HG02943 (cell line): ENCODE results near the gene LRRC15.

Source experiments
- ATAC-seq: cut with Tn5 transposase; IDR thresholded peaks from one replicate; pipeline ENCODE4 v1.9.1; 2021; ENCODE audit warnings: mild to moderate bottlenecking, low read depth, moderate library complexity; ENCODE audit not compliant: unreplicated experiment

Gene LRRC15

DNA sequence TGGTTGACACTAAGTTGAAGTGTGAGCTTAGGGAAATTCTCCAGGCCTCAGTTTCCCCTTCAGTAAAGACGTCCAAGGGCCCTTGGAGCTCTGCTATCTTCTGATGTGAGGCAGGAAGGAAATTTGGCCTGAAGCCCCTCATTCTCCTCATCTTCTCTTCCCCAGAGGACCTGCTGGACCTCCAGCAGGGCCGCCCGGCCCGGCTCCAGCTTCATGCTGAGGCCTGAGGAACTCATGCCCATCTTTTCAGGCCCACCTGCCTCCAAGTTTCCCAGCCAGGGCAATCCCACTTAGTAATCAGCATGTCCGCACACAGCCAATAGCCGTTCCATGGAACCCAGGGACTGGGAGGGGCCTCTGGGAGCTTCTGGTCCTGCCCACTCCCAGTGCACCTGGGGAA is 4.0 kb downstream of the LRRC15 start:
- no peak for ATAC-seq

DNA sequence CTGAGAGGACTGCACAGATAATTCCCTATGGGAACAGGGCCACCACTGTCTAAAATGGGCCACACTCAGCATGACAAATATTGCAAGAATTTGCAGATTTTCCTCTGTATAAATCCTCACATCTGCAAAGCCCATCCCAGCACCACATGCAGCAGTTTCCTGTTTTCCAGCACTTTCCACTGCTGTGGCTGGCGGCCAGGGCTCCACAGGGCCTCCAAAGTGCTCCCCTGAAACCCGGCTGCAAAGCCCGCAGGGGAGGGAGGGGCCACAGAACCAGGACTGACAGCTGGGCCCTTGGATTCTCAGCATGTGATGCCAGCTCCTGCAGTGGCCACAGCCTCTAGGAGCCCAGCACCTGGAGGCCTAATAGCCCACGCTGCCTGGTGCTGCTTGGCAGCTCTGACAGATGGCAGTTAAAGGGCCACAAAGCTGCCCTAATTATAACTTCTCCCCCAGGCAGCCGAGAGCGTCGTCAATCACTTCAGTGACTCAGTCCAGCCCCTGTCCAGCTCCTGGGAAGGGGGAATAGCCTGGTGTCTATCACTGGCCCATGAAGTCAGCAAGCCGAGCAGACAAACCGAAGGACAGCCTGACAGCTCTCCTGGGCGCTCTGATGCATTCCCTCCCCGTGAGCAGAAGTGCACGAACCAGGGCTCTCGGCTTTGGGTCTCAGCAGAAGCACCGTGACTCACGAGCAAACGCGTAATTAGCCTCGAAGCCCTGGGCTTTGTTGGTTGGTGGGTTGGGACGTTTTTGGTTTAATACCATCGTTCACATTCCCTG is 4.7 kb downstream of the LRRC15 start:
- no peak for ATAC-seq

DNA sequence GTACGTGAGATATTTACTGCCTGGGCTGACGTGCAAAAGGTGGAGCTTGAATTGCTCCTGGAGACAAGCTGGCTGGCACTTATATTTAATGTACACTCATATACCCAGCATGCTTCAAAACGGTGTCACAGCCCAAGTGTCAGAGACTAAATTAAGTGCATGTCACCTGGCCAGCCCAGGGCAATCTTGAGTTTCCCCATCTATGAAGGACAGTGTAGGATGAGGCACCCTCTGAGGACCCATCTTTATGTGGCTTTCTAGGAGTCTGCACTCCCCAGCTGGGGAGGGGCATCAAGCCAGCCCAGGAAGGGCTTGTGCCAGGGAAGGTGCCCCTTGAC is 5.3 kb downstream of the LRRC15 start:
- no peak for ATAC-seq

DNA sequence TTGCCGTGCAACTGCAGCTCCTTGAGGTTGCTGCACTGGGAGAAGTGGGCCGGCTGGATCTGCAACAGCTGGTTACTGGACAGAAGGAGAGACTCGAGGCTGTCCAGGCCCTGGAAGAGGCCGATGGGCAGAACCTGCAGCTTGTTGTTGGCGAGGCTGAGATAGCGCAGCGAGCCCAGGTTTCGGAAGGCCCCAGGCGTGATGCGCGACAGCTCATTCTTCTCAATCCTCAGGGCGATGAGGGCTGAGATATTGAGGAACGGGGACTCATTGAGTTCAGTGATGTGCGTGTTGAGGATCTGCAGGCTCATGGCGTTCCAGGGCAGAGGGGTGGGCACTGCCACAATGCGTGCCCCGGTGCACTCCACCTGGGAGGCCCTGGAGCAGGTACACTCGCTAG is 9.0 kb downstream of the LRRC15 start:
- ATAC-seq = no peak

DNA sequence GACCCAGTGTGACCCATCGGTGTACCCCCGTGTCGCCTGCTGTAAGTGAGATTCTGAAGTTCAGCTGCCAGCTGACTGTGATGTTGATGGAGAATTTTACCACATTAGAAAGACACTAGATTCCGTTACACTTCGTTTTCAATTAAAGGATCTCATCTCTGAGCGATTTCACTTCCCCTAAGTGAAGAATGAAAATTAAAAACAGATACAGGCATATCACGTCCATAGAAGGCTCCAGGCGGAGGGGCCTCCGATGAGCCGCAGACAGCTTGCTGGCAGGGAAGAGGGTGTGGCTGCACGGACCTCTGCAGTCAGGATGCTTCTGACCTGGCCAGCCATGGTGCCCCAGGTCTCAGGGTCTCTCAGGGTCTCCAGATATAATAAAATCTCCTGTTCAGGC is 11.9 kb downstream of the LRRC15 start:
- ATAC-seq = no peak

DNA sequence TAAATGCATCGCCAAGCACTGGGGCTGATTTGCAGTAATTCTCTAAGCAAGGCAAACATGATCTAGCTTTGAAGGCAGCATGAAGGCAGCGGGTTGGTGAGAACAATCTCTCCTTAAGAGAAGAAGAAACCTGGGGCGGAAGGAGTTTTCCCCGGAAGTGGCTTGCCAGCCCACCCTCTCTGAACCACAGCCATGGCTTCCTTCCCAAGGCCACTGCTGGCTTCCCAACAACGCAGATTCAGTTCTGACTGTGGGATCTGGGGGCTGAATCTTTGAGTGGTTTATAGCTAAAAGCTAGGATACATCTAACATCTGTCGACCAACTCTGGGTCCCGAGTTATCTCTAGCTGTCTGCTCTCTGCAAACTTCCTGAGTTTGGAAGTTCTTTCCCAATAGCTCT is 14.2 kb downstream of the LRRC15 start:
- no peak for ATAC-seq

DNA sequence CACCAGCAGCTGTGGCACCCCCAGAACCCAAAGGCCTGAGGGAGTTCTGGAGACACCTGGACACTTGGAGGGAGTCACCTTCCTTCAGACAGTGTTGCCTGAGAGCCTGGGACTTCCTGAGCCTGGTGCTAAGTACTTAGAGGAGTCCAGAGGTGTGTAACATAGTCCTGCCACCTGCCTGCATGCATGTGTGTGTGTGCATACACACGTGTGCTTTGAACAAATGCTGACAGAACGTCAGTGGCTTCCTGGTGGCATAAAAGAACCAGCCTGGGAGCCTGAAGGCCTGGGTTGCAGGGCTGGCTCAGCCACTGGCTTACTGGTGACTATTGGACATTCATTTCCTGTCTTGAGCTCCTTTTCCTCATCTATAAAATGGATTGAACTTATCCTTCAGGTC is 15.2 kb downstream of the LRRC15 start:
- ATAC-seq = no peak

DNA sequence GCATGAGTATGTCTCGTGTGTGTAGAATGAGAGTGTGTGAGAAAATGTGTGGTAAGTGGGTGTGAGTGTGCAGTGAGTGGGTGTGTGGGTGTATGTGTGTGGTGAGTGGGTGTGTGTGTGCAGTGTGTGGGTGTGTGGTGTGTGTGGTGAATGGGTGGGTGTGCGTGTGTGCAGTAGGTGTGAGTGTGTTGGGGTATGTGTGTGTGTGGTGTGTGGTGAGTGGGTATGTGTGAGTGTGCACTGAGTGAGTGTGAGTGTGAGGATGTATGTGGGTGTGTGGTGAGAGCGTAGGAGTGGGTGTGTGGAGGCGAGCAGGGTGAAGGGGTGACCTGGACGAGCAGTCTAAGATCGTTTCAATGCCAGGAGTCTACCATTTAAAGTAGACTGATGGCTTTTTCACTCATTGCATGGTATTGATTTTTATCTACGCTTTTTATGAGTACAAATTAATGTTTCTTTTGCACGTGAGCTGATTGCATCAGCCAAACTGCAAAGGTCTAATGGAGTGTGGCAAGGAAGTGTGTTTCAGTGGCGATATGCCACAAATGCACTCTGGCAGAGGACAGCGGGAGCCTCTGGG is 16.8 kb downstream of the LRRC15 start:
- ATAC-seq = no peak

DNA sequence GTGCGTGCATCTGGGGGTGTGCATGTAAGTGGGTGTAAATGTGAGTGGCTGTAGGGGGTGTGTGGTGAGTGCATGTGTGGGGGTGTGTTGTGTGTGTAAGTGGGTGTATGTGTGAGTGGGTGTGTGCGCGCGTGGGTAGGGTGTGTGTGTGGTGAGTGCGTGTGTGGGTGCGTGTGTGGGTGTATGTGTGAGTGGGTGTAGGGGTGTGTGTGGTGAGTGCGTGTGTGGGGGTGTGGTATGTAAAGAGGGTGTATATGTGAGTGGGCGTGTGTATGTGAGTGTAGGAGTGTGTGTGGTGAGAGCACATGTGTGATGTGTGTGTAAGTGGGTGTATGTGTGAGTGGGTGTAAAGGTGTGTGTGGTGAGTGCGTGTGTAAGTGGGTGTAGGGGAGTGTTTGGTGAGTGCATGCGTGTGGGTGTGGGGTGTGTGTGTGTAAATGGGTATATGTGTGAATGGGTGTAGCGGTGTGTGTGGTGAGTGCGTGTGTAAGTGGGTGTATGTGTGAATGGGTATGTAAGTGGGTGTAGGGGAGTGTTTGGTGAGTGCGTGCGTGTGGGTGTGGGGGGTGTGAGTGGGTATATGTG is 17.5 kb downstream of the LRRC15 start:
- no peak for ATAC-seq

DNA sequence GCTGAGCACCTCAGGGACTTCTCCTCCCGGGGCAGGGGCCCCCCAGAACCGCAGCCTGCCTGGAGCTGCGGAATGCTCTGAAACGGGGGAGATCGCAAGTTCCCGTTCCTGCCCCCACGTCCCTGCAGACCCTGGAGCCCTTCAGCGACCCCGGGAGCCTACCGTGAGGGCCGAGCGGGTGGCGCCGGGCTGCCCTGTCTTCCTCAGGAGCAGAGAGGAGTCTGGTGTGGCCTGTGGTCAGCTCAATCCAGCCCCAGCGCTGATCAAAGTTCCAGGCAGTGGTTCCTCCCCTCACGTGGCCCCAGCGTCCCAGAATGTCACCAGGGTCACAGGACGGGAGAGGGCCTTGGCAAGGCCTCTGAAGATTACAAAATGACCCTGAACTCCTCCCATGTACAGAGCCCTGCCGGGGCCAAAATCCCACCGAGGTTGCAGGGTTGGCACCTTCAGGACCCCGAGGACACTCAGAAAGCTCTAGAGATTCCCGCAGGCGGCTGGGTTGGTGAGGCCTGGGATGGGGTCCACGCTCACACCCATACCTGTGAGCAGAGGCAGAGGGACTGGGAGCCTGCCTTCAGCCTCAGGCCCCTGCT is 18.4 kb downstream of the LRRC15 start, which contains the start of gene CPN2:
Gene CPN2 (minus strand): TSS at position 249 of the 593 bp plus-strand sequence. CDS start 8,626 bp downstream, outside the sequence.
- ATAC-seq = no peak

DNA sequence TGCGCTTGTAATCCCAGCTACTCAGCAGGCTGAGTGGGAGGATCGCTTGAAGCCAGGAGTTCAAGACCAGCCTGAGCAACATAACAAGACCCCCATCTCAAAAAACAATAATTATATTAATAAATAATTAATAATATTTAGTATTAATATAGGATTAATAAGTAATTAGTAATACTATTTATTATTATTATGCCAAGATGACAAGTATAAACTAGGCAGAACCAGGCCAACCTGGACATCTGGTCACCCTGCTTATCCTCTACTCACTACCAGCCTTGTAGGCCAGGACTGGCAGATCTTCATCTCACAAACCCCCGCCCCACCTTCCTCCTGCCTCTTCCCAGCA is 18.8 kb downstream of the LRRC15 start:
- no peak for ATAC-seq

DNA sequence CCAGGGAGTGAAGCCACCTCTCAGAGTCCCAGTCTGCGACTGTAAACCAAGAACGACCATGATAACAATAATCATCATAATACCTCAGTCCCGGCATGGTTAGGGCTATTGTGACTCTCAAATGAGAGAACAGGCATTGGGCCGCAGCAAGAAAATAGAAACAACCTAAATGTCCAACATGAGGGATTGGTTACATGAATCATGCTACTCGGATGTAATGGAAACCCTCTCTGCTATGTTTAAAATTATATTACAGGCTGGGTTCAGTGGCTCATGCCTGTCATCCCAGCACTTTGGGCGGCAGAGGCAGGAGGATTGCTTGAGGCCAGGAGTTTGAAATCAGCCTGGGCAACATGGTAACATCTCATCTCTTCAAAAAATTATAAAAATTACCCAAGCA is 21.2 kb downstream of the LRRC15 start:
- ATAC-seq = no peak

DNA sequence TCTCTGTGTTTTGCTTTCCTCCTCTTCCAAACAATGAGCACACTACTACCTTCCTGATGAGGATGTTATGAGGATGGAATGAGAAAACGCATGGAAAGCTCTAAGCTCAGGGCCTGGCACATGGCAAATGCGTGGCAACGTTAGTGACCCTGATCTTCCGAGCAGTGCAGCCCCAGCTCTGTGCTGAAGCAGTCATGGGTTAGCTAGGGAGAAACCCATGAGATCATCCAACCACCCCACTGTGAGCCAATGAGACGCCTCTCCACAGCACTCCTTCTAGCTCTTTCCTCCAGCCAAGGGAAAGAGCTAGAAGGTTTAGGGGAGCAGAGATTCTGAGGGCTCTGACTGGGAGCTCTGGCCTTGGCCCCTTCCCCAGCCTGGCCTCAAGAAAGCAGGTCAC is 22.9 kb downstream of the LRRC15 start:
- ATAC-seq = no peak

DNA sequence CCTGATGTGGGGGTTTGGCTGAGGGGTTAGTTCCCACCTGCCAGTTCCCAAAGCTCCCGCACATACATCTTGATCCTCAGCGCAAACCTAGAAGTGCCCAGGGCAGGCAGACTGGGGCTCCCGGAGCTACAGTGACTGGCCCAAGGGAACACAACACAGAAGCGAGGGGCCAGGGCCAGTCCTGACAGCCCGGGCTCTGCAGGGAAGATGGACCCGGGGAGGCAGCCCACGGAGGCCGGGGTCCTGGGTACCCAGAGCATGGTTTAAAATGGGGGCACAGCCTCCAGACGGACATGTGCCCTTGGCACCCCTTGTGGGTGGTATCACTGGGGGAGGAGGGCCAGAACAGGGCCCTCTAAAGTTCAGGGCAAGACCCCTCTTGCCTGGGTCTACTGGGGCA is 23.5 kb downstream of the LRRC15 start:
- no peak for ATAC-seq

DNA sequence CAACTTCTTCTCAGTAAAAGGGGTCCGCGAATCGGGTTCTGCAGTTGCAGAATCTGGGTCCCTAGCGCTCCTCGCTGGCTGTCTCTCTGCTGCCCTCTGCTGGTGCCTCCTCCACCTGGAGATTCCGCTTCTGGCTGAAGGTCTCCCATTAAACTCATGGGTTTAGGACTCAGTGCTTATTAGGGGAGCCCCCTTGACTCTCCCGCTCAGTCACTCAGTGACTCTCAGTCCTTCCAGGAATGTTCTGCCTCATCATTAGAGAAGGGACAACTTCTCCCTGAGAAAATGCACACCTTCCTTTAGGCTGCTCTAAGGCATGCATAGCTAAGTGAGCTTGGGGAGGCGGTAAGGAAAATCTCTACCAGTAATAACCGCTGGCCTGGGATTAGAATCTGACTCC is 25.5 kb downstream of the LRRC15 start:
- no peak for ATAC-seq

DNA sequence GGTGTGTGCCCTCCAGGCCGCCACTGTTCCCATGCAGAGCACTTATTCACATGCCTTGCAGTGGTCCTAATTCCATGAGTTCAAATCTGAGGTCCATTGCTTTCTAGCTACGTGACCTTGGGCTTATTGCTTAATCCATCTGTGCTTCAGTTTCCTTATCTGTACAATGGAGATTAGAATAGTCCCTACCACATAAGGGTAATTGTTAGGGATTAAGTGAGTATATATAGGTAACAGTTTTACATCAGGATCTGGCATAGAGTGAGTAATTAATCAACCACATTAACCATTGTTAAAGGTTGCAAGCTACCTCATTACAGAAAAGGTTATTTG is 26.0 kb downstream of the LRRC15 start:
- ATAC-seq = no peak

DNA sequence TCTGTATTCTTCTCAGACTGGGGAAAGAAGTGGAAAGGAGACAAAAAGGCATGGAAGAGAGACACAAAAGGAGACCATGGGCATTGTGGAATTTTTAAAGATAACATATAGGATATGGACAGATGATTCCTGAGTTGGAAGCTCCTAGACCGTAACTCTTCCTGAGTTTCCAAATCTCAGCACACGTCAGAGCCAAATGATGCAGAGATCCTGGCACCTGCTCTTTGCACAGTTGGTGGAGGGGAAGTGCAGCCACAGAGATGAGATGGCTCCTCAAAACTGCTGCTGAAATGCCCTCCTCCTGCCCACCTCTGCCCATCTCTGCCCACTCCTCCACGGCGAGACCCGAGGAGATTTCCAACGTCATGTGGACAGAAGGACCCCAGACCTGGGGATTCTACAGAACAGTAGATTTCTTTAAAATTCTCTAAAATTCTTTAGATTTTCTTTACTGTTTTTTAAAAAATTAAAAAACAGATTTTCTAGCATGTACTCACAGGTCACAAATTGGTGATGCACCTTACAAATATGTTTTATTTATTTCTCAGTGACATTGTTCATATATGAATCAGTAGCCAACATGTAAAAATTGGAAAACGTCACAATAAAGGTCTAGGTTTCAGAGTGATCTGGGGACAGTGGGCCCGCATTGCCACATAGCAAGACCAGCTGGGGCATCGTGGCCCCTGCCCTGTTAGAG is 26.5 kb downstream of the LRRC15 start:
- ATAC-seq = no peak

DNA sequence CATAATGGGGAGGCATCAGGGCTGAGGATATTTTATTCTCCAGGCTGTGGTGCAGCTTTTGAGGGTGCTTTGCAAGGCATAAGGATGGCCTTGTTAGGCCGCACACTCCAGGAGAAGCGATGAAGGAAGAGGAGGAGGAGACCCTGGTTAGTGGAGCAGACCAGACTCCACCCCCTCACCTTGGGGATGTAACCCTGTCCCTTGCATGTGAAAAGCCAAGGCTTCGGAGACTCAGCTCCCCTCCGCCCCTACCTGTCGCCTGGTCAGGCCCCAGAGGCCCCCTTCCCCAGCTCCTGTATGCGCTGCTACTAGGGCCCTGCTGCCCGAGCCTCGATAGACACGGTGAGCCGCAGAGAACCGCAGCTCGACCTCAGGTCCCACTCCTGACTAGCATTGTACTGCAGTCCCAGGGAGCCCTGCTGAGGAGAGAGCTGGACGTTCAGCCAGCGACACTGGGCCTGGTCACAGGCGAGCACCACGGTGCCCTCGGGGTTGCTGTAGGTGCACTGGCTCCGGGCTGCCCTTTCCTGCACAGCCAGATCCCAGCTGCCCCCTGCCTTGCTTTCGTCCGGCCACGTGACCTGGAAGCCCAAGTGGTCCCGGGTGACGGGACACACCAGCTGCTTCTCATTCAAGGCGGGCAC is 28.7 kb downstream of the LRRC15 start:
- no peak for ATAC-seq

DNA sequence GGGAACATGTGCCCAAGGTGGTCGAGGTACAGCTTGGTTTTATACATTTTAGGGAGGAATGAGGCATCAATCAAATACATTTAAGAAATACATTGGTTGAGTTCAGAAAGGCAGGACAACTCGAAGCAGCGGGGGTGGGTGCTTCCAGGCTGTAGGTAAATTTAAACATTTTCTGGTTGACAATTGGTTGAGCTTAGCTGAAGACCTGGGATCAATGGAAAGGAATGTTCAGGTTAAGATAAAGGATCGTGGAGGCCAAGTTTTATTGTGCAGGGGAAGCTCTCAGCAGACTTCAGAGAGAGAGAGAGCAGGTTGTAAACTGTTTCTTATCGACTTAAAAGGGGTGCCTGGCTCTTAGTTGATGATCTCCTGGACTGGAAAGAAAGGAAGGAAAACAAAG is 29.7 kb downstream of the LRRC15 start:
- no peak for ATAC-seq

DNA sequence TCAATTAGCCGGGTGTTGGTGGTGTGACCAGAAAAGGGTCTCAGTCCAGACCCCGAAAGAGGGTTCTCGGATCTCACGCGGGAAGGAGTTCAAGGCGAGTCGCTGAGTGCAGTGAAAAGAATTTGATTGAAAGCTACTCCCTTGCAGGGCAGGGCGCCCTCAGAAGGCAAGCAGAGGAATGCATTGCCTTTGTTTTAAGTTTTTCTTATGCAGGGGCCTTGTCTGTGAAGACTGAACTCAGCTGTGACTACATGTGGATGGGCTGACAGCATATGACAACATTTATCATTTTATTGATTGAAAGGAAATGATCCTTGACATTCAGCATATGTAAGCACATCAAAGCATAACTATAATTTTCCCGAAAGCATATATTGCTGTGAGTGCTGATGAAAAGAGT is 30.2 kb downstream of the LRRC15 start:
- ATAC-seq = no peak
